HCT116 (cell line): Measurements from ENCODE around the gene CCBE1. TPM values are rescaled to one million over a fixed set of nuclear protein-coding genes. Genes with fewer than 3 reads are reported as not detected.

ENCODE experiments used
- ATAC-seq: fragments of 200-7000 bp; cut with Tn5 transposase; 2 replicates; pipeline ENCODE4 v1.9.1; 2020; ENCODE audit warnings: mild to moderate bottlenecking, moderate library complexity
- BruUV-seq: library from RNA; stranded (reverse); fragments of 400-500 nt; replicated peaks from 2 replicates; lab custom pipeline; 2021; lab: Mats Ljungman, UMichigan
- CTCF ChIA-PET: fragments of 300-600 bp; sonication (Branson Sonifier 250); formaldehyde crosslinking; loops from one replicate; lab custom pipeline; 2021; ENCODE audit warnings: antibody characterized with exemption; lab: Charles Lee
- POLR2A ChIA-PET: fragments of 300-600, 350-600 bp; sonication (Branson Sonifier 250); formaldehyde crosslinking; loops from one replicate; lab custom pipeline; 2021; ENCODE audit warnings: antibody characterized with exemption; lab: Charles Lee
- RAD21 ChIA-PET, 2 experiments: fragments of 300-600 bp; sonication (Branson Sonifier 250); formaldehyde crosslinking; loops; one replicate each; lab custom pipeline; 2023; ENCODE audit warnings: low total read pairs in 2 of 2; ENCODE audit not compliant: uncharacterized antibody in 2 of 2, unreplicated experiment in 2 of 2, low non-redundant PET in 1 of 2; lab: Charles Lee
- DNase-seq: peaks from one replicate; pipeline ENCODE4 v3.0.0-alpha.2; 2010; ENCODE audit warnings: low read depth, low spot score
- H2AFZ ChIP-seq: fragments of 200-600 bp; shearing (Covaris generic), sonication (generic); 2 replicates; pipeline ENCODE4 v1.6.1; 2017; ENCODE audit warnings: low read depth, mixed run types, mixed read lengths, antibody characterized with exemption, low read length; ENCODE audit not compliant: poor library complexity, severe bottlenecking
- H3K27ac ChIP-seq: 2 replicates; pipeline ENCODE4 v1.5.1; 2012; ENCODE audit warnings: low read depth, low read length
- H3K27me3 ChIP-seq: fragments of 200-600 bp; sonication (generic); 2 replicates; pipeline ENCODE4 v1.6.1; 2016; ENCODE audit warnings: mixed run types, low read length, mixed read lengths; ENCODE audit not compliant: insufficient read depth
- H3K36me3 ChIP-seq, 2 experiments: fragments of 200-500 bp in 1 of 2; fragments of 200-600 bp in 1 of 2; sonication (Bioruptor generic) in 1 of 2; sonication (generic) in 1 of 2; 2 replicates each; pipeline versions ENCODE4 v1.5.1 to v1.6.1; 2014 to 2016; ENCODE audit warnings: low read length in 2 of 2, inconsistent platforms in 1 of 2, mixed read lengths in 1 of 2, mixed run types in 1 of 2; ENCODE audit not compliant: insufficient read depth in 2 of 2, control insufficient read depth in 1 of 2
- H3K4me1 ChIP-seq, 2 experiments: fragments of 200-600 bp in 1 of 2; sonication (generic) in 1 of 2; 2 replicates each; pipeline versions ENCODE4 v1.5.1 to v1.6.1; 2012 to 2017; ENCODE audit warnings: low read length in 2 of 2, inconsistent platforms in 1 of 2, mild to moderate bottlenecking in 1 of 2, mixed read lengths in 1 of 2, mixed run types in 1 of 2, moderate library complexity in 1 of 2; ENCODE audit not compliant: insufficient read depth in 2 of 2, control insufficient read depth in 1 of 2
- H3K4me2 ChIP-seq: fragments of 200-600 bp; sonication (generic); 2 replicates; pipeline ENCODE4 v1.6.1; 2017; ENCODE audit warnings: mixed run types, low read length, mixed read lengths
- H3K4me3 ChIP-seq, 2 experiments: fragments of 200-600 bp in 1 of 2; sonication (generic) in 1 of 2; replicated peaks in 1 of 2; 2 replicates each; pipeline ENCODE4 v1.5.1; 2011 to 2016; ENCODE audit warnings: low read length in 2 of 2, control low read depth in 1 of 2, low read depth in 1 of 2, mild to moderate bottlenecking in 1 of 2, mixed read lengths in 1 of 2, mixed run types in 1 of 2
- H3K79me2 ChIP-seq: fragments of 200-600 bp; sonication (generic); 2 replicates; pipeline ENCODE4 v1.6.1; 2017; ENCODE audit warnings: mild to moderate bottlenecking, mixed run types, low read length, moderate library complexity, mixed read lengths; ENCODE audit not compliant: insufficient read depth
- H3K9ac ChIP-seq: fragments of 200-600 bp; sonication (generic); 2 replicates; pipeline ENCODE4 v1.6.1; 2016; ENCODE audit warnings: low read length, mixed read lengths
- H3K9me2 ChIP-seq: fragments of 200-600 bp; sonication (generic), shearing (Covaris generic); 2 replicates; pipeline ENCODE4 v1.6.1; 2017; ENCODE audit warnings: mixed run types, mild to moderate bottlenecking, moderate library complexity; ENCODE audit not compliant: insufficient read depth
- H3K9me3 ChIP-seq, 2 experiments: fragments of 200-500 bp in 1 of 2; fragments of 200-600 bp in 1 of 2; sonication (Bioruptor generic) in 1 of 2; sonication (generic) in 1 of 2; 2 replicates each; pipeline ENCODE4 v1.6.1; 2014 to 2017; ENCODE audit warnings: low read length in 2 of 2, mixed read lengths in 2 of 2, inconsistent platforms in 1 of 2, low read depth in 1 of 2, mild to moderate bottlenecking in 1 of 2, mixed run types in 1 of 2, moderate library complexity in 1 of 2; ENCODE audit not compliant: control insufficient read depth in 1 of 2, insufficient read depth in 1 of 2
- H4K20me1 ChIP-seq: fragments of 200-600 bp; sonication (generic), shearing (Covaris generic); 2 replicates; pipeline ENCODE4 v1.6.1; 2017; ENCODE audit warnings: mixed run types, mild to moderate bottlenecking, moderate library complexity; ENCODE audit not compliant: insufficient read depth
- CEBPB ChIP-seq: IDR thresholded peaks from 2 replicates; pipeline ENCODE4 v1.6.1; 2012; ENCODE audit warnings: low read depth
- FOSL1 ChIP-seq: IDR thresholded peaks from 2 replicates; pipeline ENCODE4 v1.6.1; 2012; ENCODE audit warnings: low read depth
- RAD21 ChIP-seq: IDR thresholded peaks from 2 replicates; pipeline ENCODE4 v1.6.1; 2012; ENCODE audit warnings: low read depth, mild to moderate bottlenecking
- intact Hi-C: fragments of 100-400 bp; cut with micrococcal nuclease; formaldehyde crosslinking; loops from 2 replicates; pipeline ENCODE4 v1.10.0; 2022
- total RNA-seq: library from RNA; stranded (reverse); gene quantifications from one replicate; pipeline ENCODE4 v1.2.1, GENCODE V29; 2021; ENCODE audit not compliant: unreplicated experiment
- TF ChIP-seq, protein P1 (sequence below): IDR thresholded peaks from 2 replicates; pipeline ENCODE4 v1.6.1; 2012
- TF ChIP-seq, protein P2 (sequence below), 3 experiments: fragments of 200-600 bp in 1 of 3; sonication (generic) in 1 of 3; IDR thresholded peaks in 2 of 3; conservative IDR thresholded peaks in 1 of 3; 2 replicates each; pipeline ENCODE4 v1.5.1; 2012 to 2017; ENCODE audit warnings: low read depth in 2 of 3, low read length in 2 of 3, antibody characterized with exemption in 1 of 3, borderline replicate concordance in 1 of 3, control low read depth in 1 of 3, mild to moderate bottlenecking in 1 of 3, mixed read lengths in 1 of 3, mixed run types in 1 of 3, moderate library complexity in 1 of 3; ENCODE audit not compliant: insufficient read depth in 1 of 3

The CCBE1 gene
- total RNA-seq, 1 experiment from 2014 or later: 0.84 TPM

DNA sequence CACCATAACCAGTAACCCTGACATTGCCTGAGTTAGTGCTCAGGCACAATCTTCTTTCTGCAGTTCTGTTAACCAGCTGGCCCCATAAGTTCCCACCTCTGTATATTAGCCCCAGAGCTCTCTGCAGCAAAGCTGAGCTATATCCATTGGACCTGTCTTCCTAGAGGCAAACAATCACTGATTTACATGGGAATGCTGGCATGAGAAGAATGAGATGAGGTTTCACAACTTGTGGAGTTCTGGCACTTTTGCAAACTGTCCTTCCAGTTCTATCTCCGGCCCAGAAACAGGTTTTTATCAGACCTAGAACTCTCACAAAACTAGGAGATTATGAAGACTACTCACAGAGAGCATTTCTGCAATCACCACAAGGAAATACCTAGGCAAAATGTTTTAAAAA, 7.9 kb upstream of the CCBE1 start:
- ATAC-seq (no peak), DNase-seq (no peak)
- no peaks in the 10 kb centered on the region for H3K4me1 ChIP-seq
- POLR2A ChIA-PET: no interaction called here
- RAD21 ChIA-PET: no interaction called here
- no peaks in the 10 kb centered on the region for H4K20me1 ChIP-seq
- intact Hi-C loops: no loop called here
- H3K27ac ChIP-seq: no peak overlapping the region
- H3K9me3 ChIP-seq: no peaks in the 10 kb centered on the region
- H3K4me2 ChIP-seq: no peak overlapping the region
- H3K9me2 ChIP-seq: no peaks in the 10 kb centered on the region
- H3K4me3 ChIP-seq: no peak overlapping the region
- TF ChIP-seq RAD21 (no peak), CEBPB (no peak), FOSL1 (no peak)
- TF ChIP-seq, protein P1, sequence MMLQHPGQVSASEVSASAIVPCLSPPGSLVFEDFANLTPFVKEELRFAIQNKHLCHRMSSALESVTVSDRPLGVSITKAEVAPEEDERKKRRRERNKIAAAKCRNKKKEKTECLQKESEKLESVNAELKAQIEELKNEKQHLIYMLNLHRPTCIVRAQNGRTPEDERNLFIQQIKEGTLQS: no peak
- TF ChIP-seq, protein P2, sequence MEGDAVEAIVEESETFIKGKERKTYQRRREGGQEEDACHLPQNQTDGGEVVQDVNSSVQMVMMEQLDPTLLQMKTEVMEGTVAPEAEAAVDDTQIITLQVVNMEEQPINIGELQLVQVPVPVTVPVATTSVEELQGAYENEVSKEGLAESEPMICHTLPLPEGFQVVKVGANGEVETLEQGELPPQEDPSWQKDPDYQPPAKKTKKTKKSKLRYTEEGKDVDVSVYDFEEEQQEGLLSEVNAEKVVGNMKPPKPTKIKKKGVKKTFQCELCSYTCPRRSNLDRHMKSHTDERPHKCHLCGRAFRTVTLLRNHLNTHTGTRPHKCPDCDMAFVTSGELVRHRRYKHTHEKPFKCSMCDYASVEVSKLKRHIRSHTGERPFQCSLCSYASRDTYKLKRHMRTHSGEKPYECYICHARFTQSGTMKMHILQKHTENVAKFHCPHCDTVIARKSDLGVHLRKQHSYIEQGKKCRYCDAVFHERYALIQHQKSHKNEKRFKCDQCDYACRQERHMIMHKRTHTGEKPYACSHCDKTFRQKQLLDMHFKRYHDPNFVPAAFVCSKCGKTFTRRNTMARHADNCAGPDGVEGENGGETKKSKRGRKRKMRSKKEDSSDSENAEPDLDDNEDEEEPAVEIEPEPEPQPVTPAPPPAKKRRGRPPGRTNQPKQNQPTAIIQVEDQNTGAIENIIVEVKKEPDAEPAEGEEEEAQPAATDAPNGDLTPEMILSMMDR (IDR thresholded peaks at IDR 0.05 in 2 of 3, conservative IDR thresholded peaks at IDR 0.05 in 1 of 3; ENCODE audit: borderline replicate concordance in 1 of 3, insufficient read depth in 1 of 3, low read depth in 2 of 3, low read length in 2 of 3): no peak
- TF ChIP-seq, all 23 proteins: peak for 0
- CTCF ChIA-PET: interaction anchor here (1.6 kb wide), 1 partner anchor 8 kb away, joined by 10 read pairs; the partner anchor contains the start of gene CCBE1
- BruUV-seq: no TSS peak
- no peaks in the 10 kb centered on the region for H3K27me3 ChIP-seq
- H3K79me2 ChIP-seq: no peaks in the 10 kb centered on the region
- no peaks in the 10 kb centered on the region for H3K36me3 ChIP-seq
- no peak overlapping the region for H2AFZ ChIP-seq
- no peak overlapping the region for H3K9ac ChIP-seq

DNA sequence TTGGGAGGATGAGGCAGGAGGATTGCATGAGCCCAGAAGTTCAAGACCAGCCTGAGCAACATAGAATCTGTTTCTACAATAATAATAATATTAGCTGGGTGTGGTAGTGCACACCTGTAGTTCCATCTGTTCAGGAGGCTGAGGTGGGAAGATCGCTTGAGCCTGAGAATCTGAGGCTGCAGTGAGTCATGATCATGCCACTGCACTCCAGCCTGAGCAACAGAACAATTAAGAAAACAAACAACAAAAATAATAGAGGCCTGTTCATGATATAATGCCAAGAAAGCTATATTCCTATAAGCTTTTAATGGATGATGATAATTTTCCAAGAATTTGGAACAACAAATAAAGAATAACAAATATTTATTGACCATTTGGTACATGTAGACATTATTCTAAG, 6.9 kb upstream of the CCBE1 start:
- H2AFZ ChIP-seq: no peak overlapping the region
- H3K4me1 ChIP-seq: no peaks in the 10 kb centered on the region
- intact Hi-C loops: no loop called here
- ATAC-seq: no peak
- H3K27me3 ChIP-seq: no peaks in the 10 kb centered on the region
- no peaks in the 10 kb centered on the region for H3K9me3 ChIP-seq
- no TSS peak for BruUV-seq
- H4K20me1 ChIP-seq: no peaks in the 10 kb centered on the region
- no peaks in the 10 kb centered on the region for H3K9me2 ChIP-seq
- no peak for DNase-seq
- ChIA-PET RAD21 (no interaction called here), POLR2A (no interaction called here), CTCF (no interaction called here)
- H3K9ac ChIP-seq: no peak overlapping the region
- H3K4me3 ChIP-seq: no peak overlapping the region
- H3K27ac ChIP-seq: no peak overlapping the region
- no peak overlapping the region for H3K4me2 ChIP-seq
- TF ChIP-seq, protein P1: no peak
- no peaks in the 10 kb centered on the region for H3K36me3 ChIP-seq
- H3K79me2 ChIP-seq: no peaks in the 10 kb centered on the region
